Caco-2 (cell line): ENCODE results near the gene ZNF10. TPM values are rescaled to one million over a fixed set of nuclear protein-coding genes. Genes with fewer than 3 reads are reported as not detected.

ENCODE experiments used
- BruUV-seq: library from RNA; stranded (reverse); fragments of 400-500 nt; replicated peaks from 2 replicates; lab custom pipeline; 2021; lab: Mats Ljungman, UMichigan
- CTCF ChIA-PET: fragments of 300-600 bp; sonication (Branson Sonifier 250); formaldehyde crosslinking; loops from one replicate; lab custom pipeline; 2022; ENCODE audit warnings: antibody characterized with exemption; lab: Charles Lee
- POLR2A ChIA-PET: fragments of 300-600 bp; sonication (Branson Sonifier 250); formaldehyde crosslinking; loops from one replicate; lab custom pipeline; 2022; ENCODE audit warnings: antibody characterized with exemption; lab: Charles Lee
- DNase-seq, 2 experiments: peaks; one replicate each; pipeline versions ENCODE4 v3.0.0 to v3.0.0-alpha.2; 2020 to 2022
- H3K27me3 ChIP-seq: replicated peaks from 2 replicates; pipeline ENCODE4 v1.6.0; 2011; ENCODE audit warnings: low read length; ENCODE audit not compliant: control insufficient read depth, insufficient read depth
- H3K36me3 ChIP-seq: 2 replicates; pipeline ENCODE4 v1.5.1; 2011; ENCODE audit warnings: low read length; ENCODE audit not compliant: control insufficient read depth, insufficient read depth
- H3K4me1 ChIP-seq: fragments of 250-450 bp; sonication (Bioruptor Pico); 2 replicates; pipeline ENCODE4 v1.5.1; 2020; ENCODE audit warnings: mild to moderate bottlenecking
- H3K4me3 ChIP-seq: 2 replicates; pipeline ENCODE4 v1.5.1; 2011; ENCODE audit warnings: low read depth, mild to moderate bottlenecking, control low read depth, low read length
- H3K9me3 ChIP-seq: fragments of 250-450 bp; sonication (Bioruptor Pico); 2 replicates; pipeline ENCODE4 v1.5.1; 2020; ENCODE audit warnings: mild to moderate bottlenecking, moderate library complexity
- H3K27ac Mint-ChIP-seq: one replicate; pipeline ENCODE4 v1.8.0; 2022; ENCODE audit warnings: mixed read lengths; ENCODE audit not compliant: unreplicated experiment
- H3K27me3 Mint-ChIP-seq: one replicate; pipeline ENCODE4 v1.8.0; 2022; ENCODE audit warnings: mixed read lengths; ENCODE audit not compliant: insufficient read depth, unreplicated experiment
- H3K36me3 Mint-ChIP-seq: one replicate; pipeline ENCODE4 v1.8.0; 2022; ENCODE audit warnings: mild to moderate bottlenecking, mixed read lengths; ENCODE audit not compliant: insufficient read depth, unreplicated experiment
- H3K4me1 Mint-ChIP-seq: one replicate; pipeline ENCODE4 v1.8.0; 2022; ENCODE audit warnings: low read depth, mixed read lengths; ENCODE audit not compliant: unreplicated experiment
- H3K4me3 Mint-ChIP-seq: one replicate; pipeline ENCODE4 v1.8.0; 2022; ENCODE audit warnings: mild to moderate bottlenecking, moderate library complexity, mixed read lengths; ENCODE audit not compliant: unreplicated experiment
- H3K9me3 Mint-ChIP-seq: one replicate; pipeline ENCODE4 v1.8.0; 2022; ENCODE audit warnings: mixed read lengths; ENCODE audit not compliant: unreplicated experiment
- CTCF ChIP-seq, 2 experiments: fragments of 200-600 bp in 1 of 2; IDR thresholded peaks; 1 replicate in 1 of 2; 2 replicates in 1 of 2; pipeline versions ENCODE4 v1.5.1 to v1.8.0; 2011 to 2022; ENCODE audit warnings: antibody characterized with exemption in 1 of 2, control low read depth in 1 of 2, inconsistent platforms in 1 of 2, low read depth in 1 of 2, low read length in 1 of 2, mild to moderate bottlenecking in 1 of 2, moderate library complexity in 1 of 2; ENCODE audit not compliant: insufficient read depth in 1 of 2, severe bottlenecking in 1 of 2, unreplicated experiment in 1 of 2
- intact Hi-C: fragments of 100-400 bp; cut with micrococcal nuclease; formaldehyde crosslinking; loops from one replicate; pipeline ENCODE4 v1.10.0; 2022; ENCODE audit not compliant: unreplicated experiment
- total RNA-seq: library from RNA; stranded (reverse); gene quantifications from 2 replicates; pipeline ENCODE4 v1.2.3, GENCODE V29; 2022

ZNF10 gene
- total RNA-seq, 1 experiment from 2014 or later: 7.6 TPM

GRCh38 chr12:133192847-133193246 is 62.4 kb downstream of the ZNF10 start:
- Histone ChIP-seq H3K9me3 (peaks cover 37% of the 10 kb centered on the region), H3K4me3 (no peak overlapping the region), H3K36me3 (peaks cover 8% of the 10 kb centered on the region), H3K27me3 (no peaks in the 10 kb centered on the region), H3K4me1 (no peaks in the 10 kb centered on the region)
- Mint-ChIP-seq H3K36me3 (peaks cover 85% of the 10 kb centered on the region), H3K4me1 (no peaks in the 10 kb centered on the region), H3K27ac (no peak overlapping the region), H3K4me3 (no peak overlapping the region), H3K9me3 (peaks cover 70% of the 10 kb centered on the region), H3K27me3 (no peaks in the 10 kb centered on the region)
- CTCF ChIA-PET: no interaction called here
- POLR2A ChIA-PET: no interaction called here
- no TSS peak for BruUV-seq
- DNase-seq: no peak
- intact Hi-C loops: no loop called here
- no peak for TF ChIP-seq CTCF (IDR thresholded peaks at IDR 0.05; ENCODE audit: insufficient read depth in 1 of 2, low read depth in 1 of 2, low read length in 1 of 2, severe bottlenecking in 1 of 2, unreplicated experiment in 1 of 2)

- CTCF ChIA-PET: no interaction called here
- intact Hi-C loops: no loop called here
- H3K36me3 Mint-ChIP-seq: peaks cover 59% of the 10 kb centered on the region
- H3K27me3 Mint-ChIP-seq: no peaks in the 10 kb centered on the region
- H3K27ac Mint-ChIP-seq: no peak overlapping the region
- H3K4me1 Mint-ChIP-seq: no peaks in the 10 kb centered on the region
- no TSS peak for BruUV-seq
- DNase-seq: no peak
- peaks cover 55% of the 10 kb centered on the region for H3K9me3 ChIP-seq
- TF ChIP-seq CTCF (IDR thresholded peaks at IDR 0.05; ENCODE audit: insufficient read depth in 1 of 2, low read depth in 1 of 2, low read length in 1 of 2, severe bottlenecking in 1 of 2, unreplicated experiment in 1 of 2): no peak
- no peaks in the 10 kb centered on the region for H3K27me3 ChIP-seq
- no peaks in the 10 kb centered on the region for H3K36me3 ChIP-seq
- H3K9me3 Mint-ChIP-seq: peaks cover 43% of the 10 kb centered on the region
- no peaks in the 10 kb centered on the region for H3K4me1 ChIP-seq
- H3K4me3 Mint-ChIP-seq: no peak overlapping the region
- POLR2A ChIA-PET: no interaction called here
- no peak overlapping the region for H3K4me3 ChIP-seq
These were observed 71.5 kb downstream of the ZNF10 start for GRCh38 chr12:133201888-133202287.

GRCh38 chr12:133202493-133203343 is 72.3 kb downstream of the ZNF10 start:
- Histone ChIP-seq H3K4me1 (no peaks in the 10 kb centered on the region), H3K36me3 (no peaks in the 10 kb centered on the region), H3K9me3 (peaks cover 57% of the 10 kb centered on the region), H3K4me3 (no peak overlapping the region), H3K27me3 (no peaks in the 10 kb centered on the region)
- DNase-seq: no peak
- H3K27ac Mint-ChIP-seq: no peak overlapping the region
- H3K4me1 Mint-ChIP-seq: no peaks in the 10 kb centered on the region
- BruUV-seq: no TSS peak
- ChIA-PET POLR2A (no interaction called here), CTCF (no interaction called here)
- H3K27me3 Mint-ChIP-seq: no peaks in the 10 kb centered on the region
- no peak overlapping the region for H3K4me3 Mint-ChIP-seq
- peaks cover 43% of the 10 kb centered on the region for H3K9me3 Mint-ChIP-seq
- peaks cover 59% of the 10 kb centered on the region for H3K36me3 Mint-ChIP-seq
- intact Hi-C loops: no loop called here
- no peak for TF ChIP-seq CTCF (IDR thresholded peaks at IDR 0.05; ENCODE audit: insufficient read depth in 1 of 2, low read depth in 1 of 2, low read length in 1 of 2, severe bottlenecking in 1 of 2, unreplicated experiment in 1 of 2)
